ENCODE data around the gene GPRC5C.

GRCh38 chr17:74426551-74427047 lies 5.3 kb upstream of the GPRC5C start:
- TF ChIP-seq GATA3 (IDR thresholded peaks at IDR 0.05; ENCODE audit: low read depth, low read length) (no peak), GATA2 (IDR thresholded peaks at IDR 0.05; ENCODE audit: low read depth, low read length) (no peak)
